ENCODE data around the gene RANBP9.

The RANBP9 gene

GRCh38 chr6:13613029-13613594 lies 98.5 kb downstream of the RANBP9 start:
- no peak overlapping the region for H3K4me3 ChIP-seq (replicated peaks; ENCODE audit: low read depth, low read length)
- no peak for DNase-seq (ENCODE audit: low read depth)
- TF ChIP-seq CTCF (IDR thresholded peaks at IDR 0.05; ENCODE audit: low read length, missing control alignments): no peak

GRCh38 chr6:13611715-13612114 lies 99.9 kb downstream of the RANBP9 start:
- H3K4me3 ChIP-seq (replicated peaks; ENCODE audit: low read depth, low read length): no peak overlapping the region
- no peak for DNase-seq (ENCODE audit: low read depth)
- TF ChIP-seq CTCF (IDR thresholded peaks at IDR 0.05; ENCODE audit: low read length, missing control alignments): no peak

GRCh38 chr6:13605634-13606033 lies 106.0 kb downstream of the RANBP9 start:
- H3K4me3 ChIP-seq (replicated peaks; ENCODE audit: low read depth, low read length): no peak overlapping the region
- no peak for TF ChIP-seq CTCF (IDR thresholded peaks at IDR 0.05; ENCODE audit: low read length, missing control alignments)
- DNase-seq (ENCODE audit: low read depth): no peak

GRCh38 chr6:13604546-13605416 lies 106.9 kb downstream of the RANBP9 start:
- peak; percentile 10 for DNase-seq (ENCODE audit: low read depth)
- no peak overlapping the region for H3K4me3 ChIP-seq (replicated peaks; ENCODE audit: low read depth, low read length)
- TF ChIP-seq CTCF (IDR thresholded peaks at IDR 0.05; ENCODE audit: low read length, missing control alignments): no peak

GRCh38 chr6:13604135-13604534 lies 107.5 kb downstream of the RANBP9 start:
- no peak for DNase-seq (ENCODE audit: low read depth)
- H3K4me3 ChIP-seq (replicated peaks; ENCODE audit: low read depth, low read length): no peak overlapping the region
- no peak for TF ChIP-seq CTCF (IDR thresholded peaks at IDR 0.05; ENCODE audit: low read length, missing control alignments)

GRCh38 chr6:13600036-13600435 lies 111.6 kb downstream of the RANBP9 start:
- no peak for TF ChIP-seq CTCF (IDR thresholded peaks at IDR 0.05; ENCODE audit: low read length, missing control alignments)
- no peak overlapping the region for H3K4me3 ChIP-seq (replicated peaks; ENCODE audit: low read depth, low read length)
- no peak for DNase-seq (ENCODE audit: low read depth)
